Erythroblast (primary cell): ENCODE results near the gene COL1A2.

Source experiments
- DNase-seq, 2 experiments: peaks; one replicate each; lab custom pipeline; 2025; lab: John Stamatoyannopoulos, UW
- GATA1 ChIP-seq: IDR thresholded peaks from 2 replicates; pipeline ENCODE4 v1.6.1; 2011; ENCODE audit warnings: low read depth, mild to moderate bottlenecking, control low read depth, low read length, moderate library complexity
- POLR2A ChIP-seq: IDR thresholded peaks from 2 replicates; pipeline ENCODE4 v1.6.1; 2011; ENCODE audit warnings: mild to moderate bottlenecking, low read length

Gene COL1A2

GRCh38 chr7:94410413-94411187 lies 15.9 kb downstream of the COL1A2 start:
- TF ChIP-seq POLR2A (no peak), GATA1 (no peak)
- no peak for DNase-seq

- TF ChIP-seq POLR2A (no peak), GATA1 (no peak)
- DNase-seq, result no peak
Observed at GRCh38 chr7:94411188-94411466, 16.4 kb downstream of the COL1A2 start.

- no peak for DNase-seq
- TF ChIP-seq POLR2A (no peak), GATA1 (no peak)
Observed at GRCh38 chr7:94412762-94413322, 18.1 kb downstream of the COL1A2 start.

- no peak for DNase-seq
- TF ChIP-seq GATA1 (no peak), POLR2A (no peak)
Observed at GRCh38 chr7:94414481-94414880, 19.8 kb downstream of the COL1A2 start.

GRCh38 chr7:94414980-94415379 lies 20.3 kb downstream of the COL1A2 start:
- no peak for DNase-seq
- TF ChIP-seq POLR2A (no peak), GATA1 (no peak)

- no peak for DNase-seq
- no peak for TF ChIP-seq POLR2A
- no peak for TF ChIP-seq GATA1
Observed at GRCh38 chr7:94417306-94417705, 22.6 kb downstream of the COL1A2 start.

- no peak for DNase-seq
- no peak for TF ChIP-seq POLR2A
- no peak for TF ChIP-seq GATA1
Observed at GRCh38 chr7:94417901-94418300, 23.2 kb downstream of the COL1A2 start.

- DNase-seq, result no peak
- TF ChIP-seq GATA1 (no peak), POLR2A (no peak)
Observed at GRCh38 chr7:94418851-94419250, 24.2 kb downstream of the COL1A2 start.

- TF ChIP-seq POLR2A, result no peak
- TF ChIP-seq GATA1, result no peak
Observed at GRCh38 chr7:94420328-94420727, 25.6 kb downstream of the COL1A2 start.

GRCh38 chr7:94421681-94422080 lies 27.0 kb downstream of the COL1A2 start:
- no peak for TF ChIP-seq POLR2A
- DNase-seq, result no peak

More at GRCh38 chr7:94420328-94420727, 25.6 kb downstream of the COL1A2 start:
- no peak for DNase-seq

GRCh38 chr7:94422136-94422535 lies 27.4 kb downstream of the COL1A2 start:
- no peak for DNase-seq
- TF ChIP-seq POLR2A (no peak), GATA1 (no peak)

GRCh38 chr7:94422827-94423460 lies 28.2 kb downstream of the COL1A2 start:
- TF ChIP-seq POLR2A (no peak), GATA1 (no peak)
- DNase-seq, result no peak

- DNase-seq, result no peak
- TF ChIP-seq POLR2A, result no peak
- TF ChIP-seq GATA1, result no peak
Observed at GRCh38 chr7:94423863-94424735, 29.4 kb downstream of the COL1A2 start.

GRCh38 chr7:94425546-94425945 lies 30.9 kb downstream of the COL1A2 start:
- no peak for TF ChIP-seq POLR2A
- no peak for TF ChIP-seq GATA1
- no peak for DNase-seq
